NB4 (cell line): Measurements from ENCODE around the gene DNAH7.

Source experiments
- DNase-seq: peaks from one replicate; pipeline ENCODE4 v3.0.0; 2010; ENCODE audit warnings: low read depth
- H3K4me3 ChIP-seq: one replicate; pipeline ENCODE4 v1.5.1; 2011; ENCODE audit warnings: mild to moderate bottlenecking, low read depth, low read length, moderate library complexity
- MYC ChIP-seq: IDR thresholded peaks from 2 replicates; pipeline ENCODE4 v1.6.1; 2011; ENCODE audit warnings: low read depth, low read length
- POLR2A ChIP-seq: IDR thresholded peaks from 2 replicates; pipeline ENCODE4 v1.6.1; 2011; ENCODE audit warnings: mild to moderate bottlenecking; ENCODE audit not compliant: insufficient read length; ENCODE audit errors: extremely low read depth
- TF ChIP-seq, protein P1 (sequence below): IDR thresholded peaks from one replicate; pipeline ENCODE4 v1.5.1; 2012; ENCODE audit warnings: low read depth, low read length
- TF ChIP-seq, protein P2 (sequence below): IDR thresholded peaks from 2 replicates; pipeline ENCODE4 v1.6.1; 2011; ENCODE audit warnings: low read depth, low read length

DNAH7 gene

DNA sequence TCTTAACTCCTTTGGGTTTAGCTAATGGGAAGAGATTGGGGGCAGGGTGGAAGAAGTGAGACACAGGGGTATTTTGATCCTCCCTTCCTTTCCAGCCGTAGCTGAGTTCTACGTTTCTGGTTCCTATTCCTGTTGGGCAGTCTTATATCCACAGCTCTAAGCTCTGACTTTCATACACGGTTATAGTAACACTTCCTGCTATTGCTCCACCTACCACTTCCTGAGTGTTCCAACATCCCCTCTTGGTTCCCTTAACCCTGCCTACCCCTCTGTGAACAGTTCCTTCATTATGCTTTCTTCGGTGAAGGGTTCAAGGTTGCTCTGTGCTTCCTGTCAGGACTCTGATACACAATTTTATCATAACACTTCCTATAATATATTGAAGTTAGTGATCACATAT lies 205.1 kb downstream of the DNAH7 start:
- TF ChIP-seq, protein P1, sequence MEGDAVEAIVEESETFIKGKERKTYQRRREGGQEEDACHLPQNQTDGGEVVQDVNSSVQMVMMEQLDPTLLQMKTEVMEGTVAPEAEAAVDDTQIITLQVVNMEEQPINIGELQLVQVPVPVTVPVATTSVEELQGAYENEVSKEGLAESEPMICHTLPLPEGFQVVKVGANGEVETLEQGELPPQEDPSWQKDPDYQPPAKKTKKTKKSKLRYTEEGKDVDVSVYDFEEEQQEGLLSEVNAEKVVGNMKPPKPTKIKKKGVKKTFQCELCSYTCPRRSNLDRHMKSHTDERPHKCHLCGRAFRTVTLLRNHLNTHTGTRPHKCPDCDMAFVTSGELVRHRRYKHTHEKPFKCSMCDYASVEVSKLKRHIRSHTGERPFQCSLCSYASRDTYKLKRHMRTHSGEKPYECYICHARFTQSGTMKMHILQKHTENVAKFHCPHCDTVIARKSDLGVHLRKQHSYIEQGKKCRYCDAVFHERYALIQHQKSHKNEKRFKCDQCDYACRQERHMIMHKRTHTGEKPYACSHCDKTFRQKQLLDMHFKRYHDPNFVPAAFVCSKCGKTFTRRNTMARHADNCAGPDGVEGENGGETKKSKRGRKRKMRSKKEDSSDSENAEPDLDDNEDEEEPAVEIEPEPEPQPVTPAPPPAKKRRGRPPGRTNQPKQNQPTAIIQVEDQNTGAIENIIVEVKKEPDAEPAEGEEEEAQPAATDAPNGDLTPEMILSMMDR: no peak
- TF ChIP-seq POLR2A: no peak
- TF ChIP-seq MYC: no peak
- TF ChIP-seq, protein P2, sequence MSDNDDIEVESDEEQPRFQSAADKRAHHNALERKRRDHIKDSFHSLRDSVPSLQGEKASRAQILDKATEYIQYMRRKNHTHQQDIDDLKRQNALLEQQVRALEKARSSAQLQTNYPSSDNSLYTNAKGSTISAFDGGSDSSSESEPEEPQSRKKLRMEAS: no peak
- DNase-seq: peak; percentile 41
- no peak overlapping the region for H3K4me3 ChIP-seq

DNA sequence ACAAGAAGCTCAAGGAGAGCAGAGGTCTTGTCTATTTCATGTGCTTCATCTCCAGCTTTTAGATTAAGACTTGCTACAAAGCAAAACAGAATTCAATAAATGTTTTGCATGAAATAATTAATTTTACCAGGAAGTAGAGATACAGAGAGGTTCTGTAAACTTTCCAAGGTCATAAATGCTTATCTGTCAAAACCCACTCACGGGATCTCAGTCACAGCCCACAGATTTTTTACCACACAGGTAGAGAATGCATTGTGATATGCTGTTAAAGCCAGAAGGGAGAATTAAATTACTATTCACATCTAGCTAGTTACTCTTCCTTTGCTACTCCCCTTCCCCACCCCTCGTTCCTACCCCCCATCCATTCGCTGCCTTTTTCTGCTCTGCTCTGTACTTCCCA lies 205.5 kb downstream of the DNAH7 start:
- no peak overlapping the region for H3K4me3 ChIP-seq
- TF ChIP-seq MYC (no peak), POLR2A (no peak)
- TF ChIP-seq, protein P2: no peak
- TF ChIP-seq, protein P1: no peak
- DNase-seq: no peak

DNA sequence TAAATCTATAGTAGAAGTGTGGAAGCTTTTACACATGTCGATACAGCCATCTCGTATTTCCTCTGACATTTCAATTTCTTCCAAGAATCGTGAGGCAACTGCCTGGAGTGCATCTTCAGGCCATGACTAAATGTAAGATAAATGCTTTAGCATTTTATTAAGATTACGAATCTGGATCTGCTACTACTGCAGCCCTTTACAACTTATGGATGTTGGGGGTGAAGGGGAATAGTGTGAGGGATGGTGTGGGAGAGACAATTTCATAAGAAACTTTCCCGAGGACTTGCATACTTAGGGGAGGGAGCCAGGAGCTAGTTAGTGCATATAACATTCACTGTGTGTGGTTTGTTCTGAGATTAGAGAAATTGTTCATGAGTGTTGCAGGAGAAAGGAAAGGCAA lies 206.8 kb downstream of the DNAH7 start:
- DNase-seq: no peak
- no peak for TF ChIP-seq POLR2A
- TF ChIP-seq, protein P2: no peak
- TF ChIP-seq, protein P1: no peak
- TF ChIP-seq MYC: no peak
- H3K4me3 ChIP-seq: no peak overlapping the region

DNA sequence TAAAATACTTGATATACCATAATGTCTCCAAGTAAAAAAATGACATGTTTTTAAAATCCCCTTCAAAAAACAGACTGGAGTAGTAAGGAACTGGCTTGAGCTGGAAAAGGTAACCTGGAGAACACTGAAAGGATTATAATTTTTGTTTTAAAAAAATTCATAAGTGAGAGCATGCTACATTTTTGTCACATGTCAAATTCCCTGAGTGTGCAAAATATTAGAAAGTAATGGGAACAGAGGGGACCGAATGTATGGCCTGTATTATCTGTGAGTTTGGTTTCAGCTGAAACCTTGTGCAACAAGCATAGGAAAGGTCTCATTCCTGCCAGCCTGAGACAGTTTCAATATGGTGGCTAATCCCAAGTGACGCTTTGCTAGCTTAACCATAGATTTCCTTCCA lies 209.1 kb downstream of the DNAH7 start:
- no peak for DNase-seq
- H3K4me3 ChIP-seq: no peak overlapping the region
- TF ChIP-seq POLR2A (no peak), MYC (no peak)
- TF ChIP-seq, protein P1: no peak
- TF ChIP-seq, protein P2: no peak

DNA sequence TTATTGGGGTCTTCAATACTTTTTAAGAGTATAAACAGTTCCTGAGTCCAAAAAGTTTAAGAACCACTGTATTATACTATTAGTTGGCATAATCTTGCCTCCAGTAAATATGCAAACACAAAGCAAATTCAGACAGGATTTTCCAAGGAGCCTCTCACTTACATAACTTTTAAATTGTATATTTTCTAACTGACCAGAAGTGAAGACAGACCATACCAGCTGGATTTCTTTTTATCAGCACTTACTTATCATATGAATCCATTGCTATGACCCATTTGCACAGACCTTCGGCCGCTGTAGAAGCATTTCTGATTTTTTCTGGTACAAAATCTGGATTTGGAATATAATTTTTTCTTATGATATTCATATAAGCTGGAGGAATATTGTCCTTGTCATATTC lies 211.5 kb downstream of the DNAH7 start:
- TF ChIP-seq, protein P1: no peak
- TF ChIP-seq POLR2A: no peak
- TF ChIP-seq MYC: no peak
- TF ChIP-seq, protein P2: no peak
- no peak for DNase-seq
- H3K4me3 ChIP-seq: no peak overlapping the region

DNA sequence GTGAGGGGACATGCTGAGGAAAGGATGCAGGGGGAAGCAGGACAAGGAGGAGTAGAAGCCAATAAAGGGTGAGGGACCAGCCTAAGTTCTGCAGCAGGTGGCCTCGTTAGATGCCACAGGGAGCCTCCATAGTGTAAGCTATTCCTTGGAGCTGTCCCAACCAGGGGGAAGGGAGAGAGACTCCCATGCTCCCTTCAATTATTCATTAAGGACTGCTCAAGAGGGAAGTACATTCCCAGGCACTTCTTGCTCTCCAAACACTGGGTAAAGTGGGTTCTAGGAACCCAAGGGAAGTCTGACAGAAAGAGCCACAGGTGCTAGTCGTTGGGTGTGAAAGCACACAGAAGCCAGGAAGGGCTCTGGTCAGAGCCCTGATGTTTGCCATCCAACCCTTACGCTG lies 217.9 kb downstream of the DNAH7 start:
- no peak for DNase-seq
- H3K4me3 ChIP-seq: no peak overlapping the region
- TF ChIP-seq, protein P1: no peak
- TF ChIP-seq POLR2A (no peak), MYC (no peak)
- TF ChIP-seq, protein P2: no peak
